DMS79 (cell line): Measurements from ENCODE around the gene HDAC4.

Experiments
- DNase-seq: peaks from one replicate; lab custom pipeline; 2025; lab: John Stamatoyannopoulos, UW

HDAC4 gene

GRCh38 chr2:239152239-239152915 is 248.4 kb downstream of the HDAC4 start:
- DNase-seq: no peak

DNA sequence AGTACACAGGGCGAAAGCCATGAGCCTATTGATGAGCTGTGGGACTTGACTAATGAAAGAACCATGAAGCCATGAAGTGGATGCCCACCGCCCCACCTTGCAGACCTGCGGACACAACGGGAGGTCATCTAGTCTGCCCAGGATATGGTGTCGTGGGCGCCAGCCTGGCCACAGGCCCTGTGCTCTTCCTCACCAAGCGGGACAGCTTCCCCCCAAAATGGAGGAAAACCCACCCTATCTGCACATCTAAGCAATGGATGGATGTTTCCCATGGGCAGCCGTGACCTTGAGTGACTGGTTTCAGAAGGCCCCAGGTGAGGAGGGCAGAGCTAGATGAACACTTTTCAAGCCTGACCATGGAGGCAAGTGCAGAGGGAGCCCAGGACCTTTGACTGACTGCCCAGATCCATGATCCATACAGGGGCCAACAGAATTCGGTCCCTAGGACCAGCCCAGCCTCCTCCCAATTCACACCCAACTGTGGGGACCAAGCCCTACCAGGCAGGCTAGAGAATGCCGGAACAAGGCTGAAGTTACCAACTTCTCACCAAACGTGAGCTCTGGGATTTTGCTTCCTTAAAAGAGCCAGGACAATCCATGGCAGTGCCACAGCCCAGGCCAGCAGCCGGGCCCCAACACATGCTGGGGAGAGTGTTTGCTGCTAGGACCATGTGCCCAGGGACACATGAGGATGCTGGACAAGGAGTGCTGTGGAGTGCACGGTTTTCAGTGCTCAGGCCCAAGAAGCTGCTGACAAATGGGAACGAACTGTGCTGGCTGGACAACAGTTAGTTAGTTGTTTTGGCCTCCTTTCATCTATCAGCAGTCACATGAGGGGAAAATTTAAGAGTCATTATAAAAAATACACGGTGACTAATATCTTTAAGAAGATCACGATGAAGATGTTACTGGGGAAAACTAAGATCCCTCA is 249.4 kb downstream of the HDAC4 start:
- DNase-seq: no peak

DNA sequence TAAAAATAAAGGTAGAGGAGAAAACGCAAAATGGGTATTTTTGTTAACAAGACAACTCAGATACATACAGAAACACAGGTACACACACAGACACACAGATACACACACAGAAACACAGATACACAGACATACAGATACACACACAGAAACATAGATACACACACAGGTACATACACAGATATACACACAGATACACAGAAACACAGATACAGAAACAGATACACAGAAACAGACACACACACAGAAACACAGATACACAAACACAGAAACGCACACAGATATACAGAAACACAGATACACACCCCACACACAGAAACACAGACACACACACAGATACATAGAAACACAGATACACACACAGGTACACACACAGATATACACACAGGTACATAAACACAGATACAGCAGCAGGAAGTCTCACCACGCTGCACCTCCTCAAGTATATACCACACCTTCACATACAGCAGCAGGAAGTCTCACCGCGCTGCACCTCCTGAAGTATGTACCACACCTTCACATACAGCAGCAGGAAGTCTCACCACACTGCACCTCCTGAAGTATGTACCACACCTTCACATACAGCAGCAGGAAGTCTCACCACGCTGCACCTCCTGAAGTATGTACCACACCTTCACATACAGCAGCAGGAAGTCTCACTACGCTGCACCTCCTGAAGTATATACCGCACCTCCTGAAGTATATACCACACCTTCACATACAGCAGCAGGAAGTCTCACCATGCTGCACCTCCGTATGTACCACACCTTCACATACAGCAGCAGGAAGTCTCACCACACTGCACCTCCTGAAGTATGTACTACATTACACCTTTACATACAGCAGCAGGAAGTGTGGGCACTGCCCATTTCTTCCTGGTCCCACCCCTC is 250.5 kb downstream of the HDAC4 start:
- no peak for DNase-seq

GRCh38 chr2:239149501-239149900 is 251.3 kb downstream of the HDAC4 start:
- DNase-seq: no peak

DNA sequence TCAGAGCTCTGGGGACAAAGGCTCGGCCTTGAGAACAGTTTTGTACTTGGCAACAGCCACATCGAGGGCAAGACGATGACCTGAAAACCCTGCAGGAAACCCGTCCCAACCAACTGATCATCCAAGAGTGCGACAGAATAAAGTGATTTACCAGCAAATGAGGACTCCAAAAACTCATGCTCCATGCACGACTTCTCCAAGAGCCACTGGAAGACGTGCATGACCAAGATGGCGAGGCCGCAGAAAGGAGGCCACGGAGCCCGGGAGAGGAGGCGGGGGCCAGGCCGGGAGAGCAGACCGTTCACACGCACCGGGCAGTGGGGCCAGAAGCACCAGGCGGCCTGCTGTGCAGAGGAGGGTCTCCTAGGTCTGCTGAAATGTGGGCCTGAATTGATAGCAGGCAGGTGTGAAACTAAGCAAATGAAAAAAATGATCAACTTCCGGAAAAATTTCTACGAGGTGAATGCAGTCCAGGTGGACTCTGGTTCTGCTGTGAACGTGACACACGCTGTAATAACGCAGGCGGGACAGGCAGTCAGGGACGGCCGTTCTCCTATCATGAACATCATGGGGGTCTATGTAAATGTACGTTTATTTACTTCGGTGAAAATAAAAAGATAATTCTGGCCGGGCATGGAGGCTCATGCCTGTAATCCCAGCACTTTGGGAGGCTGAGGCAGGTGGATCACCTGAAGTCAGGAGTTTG is 252.2 kb downstream of the HDAC4 start:
- DNase-seq: no peak

DNA sequence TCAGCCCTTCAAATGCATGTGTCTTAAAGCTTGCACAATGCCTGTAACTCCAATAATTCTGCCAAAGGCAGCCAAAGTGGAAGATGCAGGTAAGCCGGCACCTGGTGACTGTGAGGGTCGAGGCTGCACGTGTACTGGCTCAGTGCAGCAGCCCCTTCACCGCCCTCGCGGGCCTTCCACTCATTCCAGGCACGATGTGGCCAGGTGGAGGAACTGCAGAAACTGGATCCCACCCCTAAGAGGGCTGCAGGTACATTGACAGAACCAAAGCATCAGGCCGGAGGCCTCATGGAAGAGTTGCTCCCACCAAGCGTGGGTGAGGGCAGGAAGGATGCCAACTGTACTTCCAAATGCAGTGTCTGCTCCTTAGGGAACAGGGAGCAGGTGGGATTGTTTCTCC is 253.4 kb downstream of the HDAC4 start:
- no peak for DNase-seq

DNA sequence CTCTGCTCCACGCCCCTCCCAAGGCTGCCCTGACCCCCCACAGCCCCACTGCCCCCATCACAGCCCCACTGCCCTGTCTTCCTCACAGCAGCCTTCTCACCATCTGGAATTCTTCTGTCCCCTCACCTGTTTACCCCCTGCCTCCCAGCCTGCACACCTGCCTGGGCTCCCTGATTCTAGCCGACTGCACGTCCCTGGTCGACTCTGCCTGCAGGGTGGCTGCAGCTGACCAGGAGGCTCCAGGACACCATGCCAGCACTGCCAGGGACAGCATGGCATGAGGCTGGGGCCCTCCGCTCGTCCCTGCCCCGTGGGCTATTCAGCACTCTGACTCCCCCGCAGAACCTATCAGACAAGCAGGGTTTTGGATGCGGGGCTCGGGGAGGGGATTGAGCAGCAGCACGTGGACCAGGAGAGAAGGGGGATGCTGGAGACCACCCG is 254.1 kb downstream of the HDAC4 start:
- no peak for DNase-seq

- DNase-seq: no peak
These were observed 254.7 kb downstream of the HDAC4 start for GRCh38 chr2:239146011-239146641.

DNA sequence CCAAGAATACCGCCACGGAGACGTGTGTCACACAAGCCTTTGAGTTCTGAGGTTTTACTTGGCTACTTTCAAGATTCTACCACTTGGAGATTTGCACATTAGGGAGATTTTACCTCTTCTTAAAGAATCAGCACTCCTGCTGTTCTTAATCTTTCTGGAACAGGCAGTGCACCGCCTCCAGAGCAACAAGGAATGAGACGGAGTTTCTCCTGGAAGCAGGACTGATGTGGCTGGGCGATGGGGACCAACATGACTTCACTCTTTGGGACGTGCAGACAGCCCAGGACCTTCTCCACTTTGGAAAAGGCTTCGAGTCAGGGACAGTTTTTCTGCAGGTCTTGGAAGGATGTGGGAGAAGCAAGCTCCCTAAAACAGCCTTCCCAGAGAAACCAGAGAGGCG is 255.2 kb downstream of the HDAC4 start:
- DNase-seq: no peak

DNA sequence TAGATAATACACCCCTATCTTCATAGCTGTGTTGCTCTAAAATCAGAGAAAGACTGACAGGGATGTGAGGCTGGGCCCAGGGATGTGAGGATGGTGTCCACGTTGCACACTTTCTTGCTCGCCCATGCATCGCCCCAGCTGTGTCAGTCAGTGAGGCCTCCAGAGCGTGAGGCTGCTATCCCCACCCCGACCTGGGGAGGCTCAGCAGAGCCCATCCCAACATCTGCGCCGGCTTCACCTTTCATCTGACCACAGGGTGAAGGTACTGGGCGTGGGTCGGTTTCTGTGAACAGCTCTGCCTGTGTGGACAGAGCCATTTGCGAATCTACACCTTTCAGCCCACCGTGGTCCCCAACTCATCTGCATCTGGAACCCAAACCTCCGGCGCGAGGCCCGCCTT is 255.7 kb downstream of the HDAC4 start:
- DNase-seq: no peak

GRCh38 chr2:239144713-239144999 is 256.2 kb downstream of the HDAC4 start:
- DNase-seq: no peak

GRCh38 chr2:239143858-239144712 is 256.7 kb downstream of the HDAC4 start:
- DNase-seq: no peak

DNA sequence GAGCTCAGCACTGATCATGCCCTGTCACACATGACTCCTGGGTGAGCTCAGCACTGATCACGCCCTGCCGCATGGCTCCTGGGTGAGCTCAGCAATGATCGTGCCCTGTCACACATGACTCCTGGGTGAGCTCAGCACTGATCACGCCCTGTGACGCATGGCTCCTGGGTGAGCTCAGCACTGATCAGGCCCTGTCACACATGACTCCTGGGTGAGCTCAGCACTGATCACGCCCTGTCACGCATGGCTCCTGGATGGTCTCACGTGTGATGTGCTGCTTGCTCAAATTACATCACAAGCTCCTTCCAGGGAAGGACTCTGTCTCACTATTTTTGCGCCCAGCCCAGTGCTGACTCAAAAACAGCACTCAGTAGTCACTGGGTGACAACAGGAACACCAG is 258.0 kb downstream of the HDAC4 start:
- DNase-seq: no peak

- DNase-seq: no peak
These were observed 258.5 kb downstream of the HDAC4 start for GRCh38 chr2:239142296-239142695.

DNA sequence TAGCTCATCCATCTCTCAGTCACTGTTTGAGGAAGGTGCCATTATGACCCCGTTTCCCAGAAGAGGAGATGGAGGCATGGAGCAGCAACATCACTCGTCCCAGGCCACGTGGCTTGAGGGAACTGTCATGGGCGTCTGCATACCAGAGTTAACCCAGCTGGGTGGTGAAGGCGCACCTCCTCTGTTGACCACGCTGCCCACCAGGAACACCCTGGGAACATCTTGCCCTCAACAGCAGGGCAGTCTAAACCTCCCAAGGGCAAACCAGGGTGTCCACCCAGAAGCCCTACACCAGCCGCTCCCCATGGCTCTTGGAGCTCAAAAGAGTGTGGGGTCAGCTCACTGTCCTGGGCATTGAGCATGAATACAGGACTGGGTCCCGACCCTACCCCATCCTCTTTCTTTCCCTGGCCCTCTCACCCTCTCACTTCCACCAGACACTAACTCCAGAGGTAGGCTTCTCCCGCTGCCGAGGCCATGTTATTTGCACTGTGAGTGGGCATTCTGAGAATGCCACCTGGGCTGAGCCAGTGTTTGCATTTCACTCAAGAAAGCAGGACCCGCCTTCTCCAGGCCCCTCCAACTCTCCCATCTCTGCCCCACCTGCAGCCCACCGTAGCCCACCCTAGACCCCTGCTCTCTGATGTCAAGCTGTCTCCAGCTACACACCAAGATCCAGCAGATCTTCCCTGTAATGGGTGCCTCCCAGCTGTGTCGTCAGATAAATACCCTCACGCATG is 259.6 kb downstream of the HDAC4 start:
- no peak for DNase-seq

DNA sequence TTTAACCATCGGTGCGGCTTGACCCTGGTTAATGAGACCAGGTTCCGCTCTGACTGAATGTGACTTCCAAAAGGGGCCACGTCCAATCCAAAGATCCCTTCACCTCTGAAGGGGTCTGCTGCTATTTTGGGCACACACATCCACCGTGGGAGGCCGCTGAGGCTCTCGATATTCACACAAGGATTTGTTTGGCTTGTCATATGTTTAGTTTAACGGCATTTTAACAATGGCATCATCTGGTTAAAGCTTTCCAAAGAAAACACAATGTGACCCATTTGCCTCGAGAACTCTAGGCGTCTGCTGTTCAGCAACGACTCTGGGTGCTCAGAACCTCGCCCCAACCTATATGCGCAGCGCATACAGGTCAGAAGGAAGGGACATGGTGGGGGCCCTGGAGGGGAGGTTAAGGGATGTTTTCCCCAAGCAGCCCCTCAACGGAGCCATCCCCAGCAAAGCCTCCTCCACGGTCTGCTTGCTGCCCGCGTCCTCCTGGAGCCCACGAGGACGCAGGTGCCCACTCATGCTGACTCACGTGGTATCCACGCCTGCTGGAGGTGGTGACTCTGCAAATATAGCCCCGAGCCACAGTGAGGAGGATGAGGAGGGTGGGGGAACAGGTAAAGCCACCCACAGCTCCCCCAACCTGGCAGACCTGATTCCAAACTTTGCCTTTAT is 260.3 kb downstream of the HDAC4 start:
- DNase-seq: no peak

DNA sequence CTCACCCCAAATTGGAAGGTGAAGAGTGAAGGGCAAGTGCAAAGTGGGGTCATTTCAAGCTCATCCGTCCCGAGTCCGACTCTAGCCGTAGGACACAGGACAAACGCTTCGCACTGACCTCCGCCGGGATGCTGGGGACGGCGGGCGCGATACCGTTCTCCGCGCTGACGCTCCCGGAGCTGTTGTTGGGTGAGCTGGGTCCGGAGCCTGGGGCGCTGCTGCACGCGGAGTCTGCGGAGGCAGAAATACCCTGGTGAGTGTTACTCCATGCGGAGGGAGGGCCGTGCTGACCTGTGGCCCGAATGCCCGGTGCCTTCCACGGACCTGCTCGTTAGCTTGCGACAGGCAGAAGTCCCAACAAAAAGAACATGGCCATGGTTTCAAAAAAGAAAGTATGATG is 261.3 kb downstream of the HDAC4 start:
- DNase-seq: no peak

DNA sequence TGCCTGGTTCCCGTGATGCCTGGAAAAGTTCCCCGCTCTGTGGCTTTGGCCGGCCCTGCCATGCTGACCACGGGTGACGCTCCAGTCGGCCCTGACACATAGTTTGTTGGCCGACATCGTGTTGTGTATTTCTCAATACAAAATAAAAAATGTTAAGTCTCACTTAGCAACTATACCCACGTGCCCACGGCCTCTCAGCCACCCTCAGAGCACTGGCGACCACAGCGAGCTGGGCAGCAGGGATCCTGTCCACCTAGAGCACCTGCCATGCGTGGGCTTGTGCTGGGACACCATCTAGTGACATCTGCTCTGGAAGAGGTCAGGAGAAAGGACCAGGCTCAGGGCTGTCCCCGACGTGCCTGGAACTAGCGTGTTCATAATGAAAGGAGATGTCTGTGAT is 261.7 kb downstream of the HDAC4 start:
- DNase-seq: no peak

DNA sequence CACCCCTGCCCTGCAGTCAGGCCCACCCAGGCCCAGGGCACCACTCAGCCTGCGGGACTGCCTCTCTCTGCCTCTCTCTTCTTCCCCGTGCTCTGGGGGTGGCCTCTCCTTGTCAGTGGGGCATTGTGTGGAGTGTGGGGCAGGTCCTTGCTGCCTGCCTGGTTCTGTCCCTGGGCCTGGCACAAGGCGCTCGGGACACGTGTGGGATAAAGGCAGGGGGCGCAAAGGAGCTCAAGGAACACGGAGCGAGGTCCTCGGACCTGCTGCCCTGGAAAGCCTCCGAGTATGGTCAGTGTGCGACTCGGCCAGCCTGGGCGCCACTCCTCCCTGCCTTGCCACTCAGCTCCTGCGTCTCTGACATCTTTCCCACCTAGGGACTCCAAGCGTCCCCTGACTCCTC is 262.2 kb downstream of the HDAC4 start:
- no peak for DNase-seq
